Measurements from ENCODE around the gene ITGA1.

Gene ITGA1

DNA sequence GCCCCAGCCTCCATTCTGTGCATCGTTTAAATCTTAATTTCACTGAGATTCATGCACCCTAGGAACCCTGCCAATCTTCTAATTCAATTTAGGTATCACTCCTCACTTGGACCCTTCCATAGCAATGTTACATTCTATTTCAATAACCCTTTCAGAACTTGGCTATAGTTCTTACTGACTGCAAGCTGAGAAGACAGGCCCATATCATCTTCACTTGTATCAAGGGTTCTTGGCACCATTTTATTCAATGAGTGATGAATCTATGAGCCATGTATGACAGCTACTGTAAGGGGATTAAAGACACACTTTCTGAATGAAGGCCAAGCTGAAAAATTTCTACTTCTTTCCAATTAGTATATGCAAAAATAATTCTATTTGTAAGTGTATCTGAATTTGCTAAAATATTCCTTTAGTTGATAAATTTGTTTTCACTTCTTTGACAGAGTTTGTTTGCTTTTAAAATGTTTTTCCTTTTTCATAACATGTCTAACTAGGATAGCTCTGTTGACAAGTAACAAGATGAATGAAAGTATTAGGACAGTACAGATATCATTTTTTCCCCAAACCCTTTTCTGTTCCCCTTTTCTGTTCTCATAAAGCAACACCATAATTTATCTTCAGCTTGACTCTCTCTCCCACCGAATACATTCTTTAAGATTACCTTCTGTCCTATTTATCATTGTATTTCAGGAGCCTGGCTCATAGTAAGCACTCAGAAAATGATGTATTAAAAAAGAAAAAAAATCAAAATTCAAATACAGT is 211.0 kb downstream of the ITGA1 start:
- no peak for DNase-seq (ENCODE audit: low read depth)

DNA sequence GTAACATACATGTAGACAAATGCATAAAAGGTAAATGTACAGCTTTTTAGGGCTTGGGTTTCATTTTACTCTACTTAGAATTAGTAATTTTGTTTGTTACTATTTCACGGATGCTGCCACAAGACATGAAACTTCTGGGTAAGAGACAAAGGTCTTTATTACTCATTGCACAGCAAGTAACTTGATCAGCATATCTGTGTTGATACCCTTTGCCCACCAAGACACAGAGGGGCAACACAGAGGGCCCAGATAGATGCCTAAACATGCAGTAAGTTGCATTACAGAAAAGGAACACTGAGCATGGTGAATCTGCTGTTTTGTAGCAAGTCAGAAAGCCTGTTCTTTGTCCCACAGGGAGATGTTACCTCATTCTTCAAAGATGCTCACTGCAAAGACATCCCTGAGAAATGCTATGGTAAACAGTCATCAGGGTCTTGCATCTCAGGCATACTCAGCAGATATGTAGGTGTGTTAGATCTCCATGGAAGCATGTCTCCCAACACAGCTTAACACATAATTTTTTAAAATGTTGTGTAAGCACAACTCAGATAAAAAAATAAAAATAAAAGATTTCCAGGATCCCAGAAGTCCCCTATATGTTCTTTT is 211.7 kb downstream of the ITGA1 start:
- no peak for DNase-seq (ENCODE audit: low read depth)

DNA sequence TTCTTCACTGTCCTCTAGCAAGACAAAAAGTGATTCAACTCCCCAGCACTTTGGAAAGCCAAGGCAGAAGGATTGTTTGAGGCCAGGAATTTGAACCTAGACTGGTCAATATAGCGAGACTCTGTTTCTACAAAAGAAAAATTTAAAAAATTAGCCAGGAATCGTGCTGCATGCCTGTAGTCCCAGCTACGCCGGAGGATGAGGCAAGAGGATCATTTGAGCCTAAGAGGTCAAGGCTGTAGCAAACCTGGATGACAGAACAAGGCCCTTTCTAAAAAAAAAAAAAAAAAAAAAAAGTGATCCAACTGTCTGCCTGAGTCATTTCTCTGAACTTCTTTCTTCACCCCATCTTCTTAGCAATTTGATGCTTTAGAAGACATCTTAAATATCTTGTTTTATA is 213.8 kb downstream of the ITGA1 start:
- no peak for DNase-seq (ENCODE audit: low read depth)

DNA sequence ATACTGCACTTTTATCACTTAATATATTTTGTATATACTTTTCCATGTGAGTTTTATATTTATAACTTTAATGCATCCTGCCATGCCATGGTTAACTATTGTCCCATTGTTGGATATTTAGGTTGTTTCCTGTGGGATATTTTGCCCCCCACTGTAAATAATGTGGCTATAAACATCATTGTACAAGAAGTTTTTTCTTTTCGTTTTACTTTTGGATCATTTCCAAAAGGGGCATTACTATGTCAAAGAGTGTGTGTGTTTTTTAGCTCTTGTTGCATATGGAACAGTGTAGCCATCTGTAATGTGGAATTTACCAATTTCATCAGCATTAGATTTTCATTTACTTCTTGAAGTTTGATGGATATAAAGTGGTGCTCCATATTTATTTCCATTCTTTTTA is 214.8 kb downstream of the ITGA1 start:
- DNase-seq (ENCODE audit: low read depth): no peak

DNA sequence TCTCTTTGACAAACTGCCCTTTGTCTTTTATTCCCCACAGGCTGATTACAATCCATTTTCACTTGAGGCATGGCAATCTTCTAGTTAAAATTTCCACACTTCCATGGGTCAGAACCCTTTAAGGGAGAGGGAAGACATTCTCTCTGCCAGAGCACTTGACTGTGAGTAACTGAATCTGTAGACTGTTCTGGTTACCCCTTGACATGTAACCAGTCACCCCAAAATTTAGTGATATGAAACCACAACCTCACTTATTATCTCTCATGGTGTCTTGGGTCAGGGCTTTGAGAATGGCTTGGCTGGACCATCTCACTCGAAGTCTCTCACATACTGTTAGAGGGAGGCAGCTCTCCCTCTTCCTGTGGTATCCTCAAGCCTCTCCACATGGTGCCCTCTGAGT is 215.4 kb downstream of the ITGA1 start:
- no peak for DNase-seq (ENCODE audit: low read depth)

DNA sequence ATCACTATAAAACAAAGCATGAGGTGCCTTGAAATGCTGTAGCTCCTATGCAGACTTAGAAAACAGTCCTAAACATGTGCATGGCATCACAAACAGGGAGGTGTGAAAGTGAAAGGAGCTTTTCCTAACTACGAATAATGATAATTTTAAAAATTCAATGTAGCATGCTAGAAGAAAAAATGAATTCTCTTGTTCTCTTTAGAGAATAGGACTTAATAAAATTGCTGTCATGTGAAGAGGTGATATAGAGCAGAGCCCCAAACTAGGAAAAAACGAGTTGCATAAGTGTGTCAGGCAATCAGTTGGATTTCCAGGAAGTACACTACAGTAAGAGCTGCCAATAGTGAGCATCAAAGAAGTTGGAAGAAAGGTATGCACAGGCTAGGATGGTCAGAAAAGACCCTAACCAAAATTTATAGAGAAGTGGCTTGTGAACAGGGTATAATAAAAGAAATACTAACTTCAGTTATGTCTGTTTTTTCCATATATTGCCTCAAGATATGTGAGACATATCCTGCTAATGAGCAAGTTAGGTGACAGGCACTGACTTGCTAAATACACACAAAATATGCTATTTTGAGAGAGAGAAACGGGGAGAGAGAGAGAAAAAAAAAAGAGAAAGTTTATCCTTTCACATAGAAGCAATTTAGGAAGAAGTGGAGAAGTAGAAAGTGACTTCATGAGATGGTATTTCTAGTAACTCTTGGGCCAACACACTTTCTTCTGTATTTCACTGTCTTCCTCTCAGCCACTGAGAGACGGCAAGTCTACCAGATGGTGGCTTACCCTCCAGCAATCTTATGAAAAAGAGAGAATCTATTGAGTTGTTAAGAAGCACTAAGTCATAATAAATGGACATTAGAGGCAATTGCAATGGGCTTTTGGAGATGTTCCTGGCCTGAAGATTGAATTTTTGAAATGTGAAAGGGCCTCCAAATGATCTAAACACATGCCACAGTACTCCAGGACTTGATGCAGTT is 219.5 kb downstream of the ITGA1 start:
- DNase-seq (ENCODE audit: low read depth): no peak

DNA sequence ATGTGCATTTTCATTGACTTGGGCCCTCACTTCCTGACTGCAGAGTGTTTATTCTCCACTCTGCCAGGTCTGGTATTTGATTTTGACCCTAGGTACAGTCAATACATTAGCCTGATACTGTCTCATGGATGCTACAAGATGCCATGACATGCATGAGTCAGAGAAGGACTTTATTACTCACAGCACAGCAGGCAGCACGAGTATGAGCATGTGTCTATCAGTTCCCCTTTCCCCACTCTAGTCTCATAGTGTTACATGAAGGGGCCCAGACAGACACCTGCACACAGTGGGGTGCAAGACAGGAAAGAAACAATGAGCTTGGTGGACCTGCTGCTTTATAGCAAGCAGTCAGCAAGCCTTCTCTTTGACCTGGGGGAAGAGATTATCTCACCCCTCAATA is 221.0 kb downstream of the ITGA1 start:
- DNase-seq (ENCODE audit: low read depth): no peak
